Hepatocyte (in vitro differentiated cells): ENCODE measurements around the gene UBE2J2. TPM values are rescaled to one million over a fixed set of nuclear protein-coding genes. Genes with fewer than 3 reads are reported as not detected.

Experiments used
- DNase-seq: peaks from one replicate; pipeline ENCODE4 v3.0.0-alpha.2; 2016; ENCODE audit warnings: low spot score
- H2AFZ ChIP-seq: fragments of 200-600 bp; sonication (generic); 2 replicates; pipeline ENCODE4 v1.6.0; 2016; ENCODE audit warnings: antibody characterized with exemption, mild to moderate bottlenecking
- H3K27ac ChIP-seq: fragments of 200-600 bp; sonication (generic); 2 replicates; pipeline ENCODE4 v1.5.1; 2016; ENCODE audit warnings: mild to moderate bottlenecking
- H3K27me3 ChIP-seq: fragments of 200-600 bp; sonication (generic); 2 replicates; pipeline ENCODE4 v1.6.1; 2016
- H3K36me3 ChIP-seq: fragments of 200-600 bp; sonication (generic); replicated peaks from 2 replicates; pipeline ENCODE4 v1.5.1; 2016; ENCODE audit warnings: low read depth; ENCODE audit not compliant: insufficient read depth
- H3K4me1 ChIP-seq: fragments of 200-600 bp; sonication (generic); 2 replicates; pipeline ENCODE4 v1.5.1; 2016; ENCODE audit warnings: mild to moderate bottlenecking, moderate library complexity; ENCODE audit not compliant: insufficient read depth
- H3K4me2 ChIP-seq: fragments of 200-600 bp; sonication (generic); 2 replicates; pipeline ENCODE4 v1.6.0; 2016
- H3K4me3 ChIP-seq: fragments of 200-600 bp; sonication (generic); 2 replicates; pipeline ENCODE4 v1.5.1; 2016; ENCODE audit warnings: mild to moderate bottlenecking
- H3K79me2 ChIP-seq: fragments of 200-600 bp; sonication (generic); 2 replicates; pipeline ENCODE4 v1.6.0; 2017; ENCODE audit warnings: mild to moderate bottlenecking
- H3K9me2 ChIP-seq: fragments of 200-600 bp; sonication (generic); replicated peaks from 2 replicates; pipeline ENCODE4 v1.6.0; 2017; ENCODE audit warnings: mild to moderate bottlenecking; ENCODE audit not compliant: insufficient read depth
- H3K9me3 ChIP-seq: fragments of 200-600 bp; sonication (generic); 2 replicates; pipeline ENCODE4 v1.5.1; 2016; ENCODE audit warnings: low read depth, mild to moderate bottlenecking
- H4K20me1 ChIP-seq: fragments of 200-600 bp; sonication (generic); 2 replicates; pipeline ENCODE4 v1.6.0; 2016; ENCODE audit warnings: mild to moderate bottlenecking; ENCODE audit not compliant: insufficient read depth, poor library complexity, severe bottlenecking
- CTCF ChIP-seq: fragments of 200-600 bp; sonication (generic); IDR thresholded peaks from 2 replicates; pipeline ENCODE4 v1.5.1; 2016; ENCODE audit warnings: antibody characterized with exemption, mild to moderate bottlenecking; ENCODE audit not compliant: poor library complexity
- EZH2 ChIP-seq: fragments of 200-600 bp; sonication (generic); IDR thresholded peaks from 2 replicates; pipeline ENCODE4 v1.6.1; 2016; ENCODE audit warnings: antibody characterized with exemption, mild to moderate bottlenecking, borderline replicate concordance
- EZH2phosphoT487 ChIP-seq: fragments of 200-600 bp; sonication (generic); IDR thresholded peaks from one replicate; pipeline ENCODE4 v1.6.1; 2018; ENCODE audit warnings: antibody characterized with exemption, mild to moderate bottlenecking, low read depth, moderate library complexity; ENCODE audit not compliant: unreplicated experiment, severe bottlenecking
- WGBS: methylation state at CpG from one replicate; pipeline ENCODE4 v1.1.6; 2016; ENCODE audit warnings: low lambda C conversion rate; ENCODE audit errors: missing lambda C conversion rate; 5-methylcytosine and 5-hydroxymethylcytosine counted together
- polyA plus RNA-seq: library from polyadenylated mRNA; unstranded; fragments of >200 nt; fragmentation: Nextera tagmentation; extraction: Ambion mirVana; gene quantifications from 2 replicates; pipeline ENCODE4 v1.2.1, GENCODE V29; 2016
- total RNA-seq: library from RNA; depleted of rRNA; stranded (reverse); fragments of >200 nt; gene quantifications from 2 replicates; pipeline ENCODE4 v1.2.3, GENCODE V29; 2014

The UBE2J2 gene
- total and polyA plus RNA-seq, 2 experiments from 2014 or later: 31.7 to 66.7 TPM

- no peaks in the 10 kb centered on the region for H3K36me3 ChIP-seq
- WGBS: 91% methylated on average over 48 of the region's 56 CpGs
- no peak within 1 kb of the TSS for H3K27ac ChIP-seq
- no peak within 1 kb of the TSS for H3K4me2 ChIP-seq
- no peaks in the 10 kb centered on the region for H3K9me2 ChIP-seq
- H3K4me1 ChIP-seq: peaks cover 4% of the 10 kb centered on the region
- H3K79me2 ChIP-seq: no peaks in the 10 kb centered on the region
- TF ChIP-seq EZH2: no peak
- TF ChIP-seq CTCF: no peak
- TF ChIP-seq EZH2phosphoT487: no peak
- no peak within 1 kb of the TSS for H2AFZ ChIP-seq
- H3K4me3 ChIP-seq: no peak within 1 kb of the TSS
- no peaks in the 10 kb centered on the region for H4K20me1 ChIP-seq
- no peaks in the 10 kb centered on the region for H3K27me3 ChIP-seq
- no peak for DNase-seq
- H3K9me3 ChIP-seq: no peaks in the 10 kb centered on the region
Observed at GRCh38 chr1:1213345-1214265, 60.0 kb downstream of the UBE2J2 start, which contains the start of gene TNFRSF4. Gene TNFRSF4 (minus strand): TSS chr1:1214153. CDS start chr1:1214127, 26 bp downstream.

GRCh38 chr1:1212780-1213344 lies 60.8 kb downstream of the UBE2J2 start:
- H3K27me3 ChIP-seq: no peaks in the 10 kb centered on the region
- H3K4me3 ChIP-seq: no peak overlapping the region
- H3K79me2 ChIP-seq: no peaks in the 10 kb centered on the region
- no peak for TF ChIP-seq EZH2
- no peak for TF ChIP-seq EZH2phosphoT487
- H3K9me3 ChIP-seq: no peaks in the 10 kb centered on the region
- 89% methylated on average over 13 of the region's 24 CpGs for WGBS
- no peaks in the 10 kb centered on the region for H3K9me2 ChIP-seq
- H4K20me1 ChIP-seq: no peaks in the 10 kb centered on the region
- no peaks in the 10 kb centered on the region for H3K36me3 ChIP-seq
- H3K4me2 ChIP-seq: no peak overlapping the region
- peaks cover 9% of the 10 kb centered on the region for H3K4me1 ChIP-seq
- DNase-seq: no peak
- no peak overlapping the region for H3K27ac ChIP-seq
- no peak overlapping the region for H2AFZ ChIP-seq

- H3K4me2 ChIP-seq: no peak overlapping the region
- H3K9me2 ChIP-seq: no peaks in the 10 kb centered on the region
- no peak overlapping the region for H3K27ac ChIP-seq
- peaks cover 9% of the 10 kb centered on the region for H3K4me1 ChIP-seq
- DNase-seq: no peak
- H3K9me3 ChIP-seq: no peaks in the 10 kb centered on the region
- H4K20me1 ChIP-seq: no peaks in the 10 kb centered on the region
- TF ChIP-seq EZH2phosphoT487 (no peak), CTCF (no peak), EZH2 (no peak)
- peaks cover 8% of the 10 kb centered on the region for H3K27me3 ChIP-seq
- H3K36me3 ChIP-seq: no peaks in the 10 kb centered on the region
- H2AFZ ChIP-seq: no peak overlapping the region
- H3K4me3 ChIP-seq: no peak overlapping the region
- no peaks in the 10 kb centered on the region for H3K79me2 ChIP-seq
- WGBS: 92% methylated on average over 23 of the region's 28 CpGs
Observed at GRCh38 chr1:1211541-1212441, 61.9 kb downstream of the UBE2J2 start.
